OCI-LY1 (cell line): ENCODE measurements around the gene TRAPPC10.

Source experiments
- H2AFZ ChIP-seq: fragments of 200-600 bp; sonication (generic), shearing (Covaris generic); 2 replicates; pipeline ENCODE4 v1.6.0; 2014; ENCODE audit warnings: antibody characterized with exemption, mild to moderate bottlenecking, low read length
- H3F3A ChIP-seq: fragments of 200-600 bp; sonication (generic), shearing (Covaris generic); 2 replicates; pipeline ENCODE4 v1.6.0; 2014; ENCODE audit warnings: mild to moderate bottlenecking, antibody characterized with exemption, low read length, moderate library complexity; ENCODE audit not compliant: insufficient read depth
- H3K27ac ChIP-seq: fragments of 200-600 bp; sonication (generic); 2 replicates; pipeline ENCODE4 v1.5.1; 2014; ENCODE audit warnings: low read length, mixed run types, mild to moderate bottlenecking, low read depth; ENCODE audit not compliant: poor library complexity, severe bottlenecking
- H3K27me3 ChIP-seq: fragments of 200-600 bp; sonication (generic); 2 replicates; pipeline ENCODE4 v1.6.0; 2014; ENCODE audit warnings: antibody characterized with exemption, mild to moderate bottlenecking, low read length, moderate library complexity; ENCODE audit not compliant: insufficient read depth
- H3K36me3 ChIP-seq: fragments of 200-600 bp; sonication (generic); 2 replicates; pipeline ENCODE4 v1.6.1; 2014; ENCODE audit warnings: mild to moderate bottlenecking, antibody characterized with exemption, low read length, moderate library complexity, mixed read lengths; ENCODE audit not compliant: insufficient read depth
- H3K4me1 ChIP-seq: fragments of 200-600 bp; sonication (generic); 2 replicates; pipeline ENCODE4 v1.5.1; 2014; ENCODE audit warnings: mild to moderate bottlenecking, low read length, moderate library complexity; ENCODE audit not compliant: insufficient read depth, severe bottlenecking
- H3K4me2 ChIP-seq: fragments of 200-600 bp; sonication (generic), shearing (Covaris generic); 2 replicates; pipeline ENCODE4 v1.6.1; 2014; ENCODE audit warnings: low read length
- H3K4me3 ChIP-seq: fragments of 200-600 bp; sonication (generic); 2 replicates; pipeline ENCODE4 v1.5.1; 2014; ENCODE audit warnings: low read length, low read depth, mild to moderate bottlenecking, mixed read lengths; ENCODE audit not compliant: poor library complexity, severe bottlenecking
- H3K79me2 ChIP-seq: fragments of 200-600 bp; shearing (Covaris generic); 2 replicates; pipeline ENCODE4 v1.6.1; 2016; ENCODE audit warnings: mixed run types, low read length, mixed read lengths; ENCODE audit not compliant: insufficient read depth
- H3K9ac ChIP-seq: fragments of 200-600 bp; sonication (generic), shearing (Covaris generic); 2 replicates; pipeline ENCODE4 v1.6.1; 2014; ENCODE audit warnings: mild to moderate bottlenecking, low read length, mixed read lengths
- H3K9me2 ChIP-seq: fragments of 200-600 bp; sonication (generic), shearing (Covaris generic); 2 replicates; pipeline ENCODE4 v1.6.1; 2014; ENCODE audit warnings: low read depth, mild to moderate bottlenecking, low read length, mixed read lengths
- H3K9me3 ChIP-seq: fragments of 200-600 bp; shearing (Covaris generic); 2 replicates; pipeline ENCODE4 v1.6.1; 2014; ENCODE audit warnings: low read length, mixed read lengths
- H4K20me1 ChIP-seq: fragments of 200-600 bp; sonication (generic), shearing (Covaris generic); 2 replicates; pipeline ENCODE4 v1.6.0; 2016; ENCODE audit warnings: mild to moderate bottlenecking, low read length; ENCODE audit not compliant: insufficient read depth
- EZH2 ChIP-seq: fragments of 200-600 bp; sonication (generic), shearing (Covaris generic); IDR thresholded peaks from 2 replicates; pipeline ENCODE4 v1.8.0; 2017; ENCODE audit warnings: borderline replicate concordance, mixed run types, mild to moderate bottlenecking, antibody characterized with exemption, low read length, moderate library complexity, mixed read lengths
- TF ChIP-seq, protein P1 (sequence below): fragments of 200-600 bp; sonication (generic), shearing (Covaris generic); IDR thresholded peaks from 2 replicates; pipeline ENCODE4 v1.5.1; 2017; ENCODE audit warnings: mild to moderate bottlenecking, antibody characterized with exemption, low read length, moderate library complexity, mixed read lengths

Gene TRAPPC10

GRCh38 chr21:43967981-43968380 lies 44.1 kb upstream of the TRAPPC10 start:
- Histone ChIP-seq H3K27me3 (no peaks in the 10 kb centered on the region), H3K4me3 (no peak overlapping the region), H3K27ac (no peak overlapping the region), H3K79me2 (no peaks in the 10 kb centered on the region), H2AFZ (no peak overlapping the region), H3K36me3 (peaks cover 18% of the 10 kb centered on the region; the same call in 1 of the 2 replicates), H4K20me1 (no peaks in the 10 kb centered on the region), H3K9me3 (no peaks in the 10 kb centered on the region), H3K9ac (no peak overlapping the region), H3F3A (no peaks in the 10 kb centered on the region), H3K4me1 (no peaks in the 10 kb centered on the region), H3K4me2 (no peak overlapping the region), H3K9me2 (no peaks in the 10 kb centered on the region)
- TF ChIP-seq, protein P1, sequence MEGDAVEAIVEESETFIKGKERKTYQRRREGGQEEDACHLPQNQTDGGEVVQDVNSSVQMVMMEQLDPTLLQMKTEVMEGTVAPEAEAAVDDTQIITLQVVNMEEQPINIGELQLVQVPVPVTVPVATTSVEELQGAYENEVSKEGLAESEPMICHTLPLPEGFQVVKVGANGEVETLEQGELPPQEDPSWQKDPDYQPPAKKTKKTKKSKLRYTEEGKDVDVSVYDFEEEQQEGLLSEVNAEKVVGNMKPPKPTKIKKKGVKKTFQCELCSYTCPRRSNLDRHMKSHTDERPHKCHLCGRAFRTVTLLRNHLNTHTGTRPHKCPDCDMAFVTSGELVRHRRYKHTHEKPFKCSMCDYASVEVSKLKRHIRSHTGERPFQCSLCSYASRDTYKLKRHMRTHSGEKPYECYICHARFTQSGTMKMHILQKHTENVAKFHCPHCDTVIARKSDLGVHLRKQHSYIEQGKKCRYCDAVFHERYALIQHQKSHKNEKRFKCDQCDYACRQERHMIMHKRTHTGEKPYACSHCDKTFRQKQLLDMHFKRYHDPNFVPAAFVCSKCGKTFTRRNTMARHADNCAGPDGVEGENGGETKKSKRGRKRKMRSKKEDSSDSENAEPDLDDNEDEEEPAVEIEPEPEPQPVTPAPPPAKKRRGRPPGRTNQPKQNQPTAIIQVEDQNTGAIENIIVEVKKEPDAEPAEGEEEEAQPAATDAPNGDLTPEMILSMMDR: no peak

DNA sequence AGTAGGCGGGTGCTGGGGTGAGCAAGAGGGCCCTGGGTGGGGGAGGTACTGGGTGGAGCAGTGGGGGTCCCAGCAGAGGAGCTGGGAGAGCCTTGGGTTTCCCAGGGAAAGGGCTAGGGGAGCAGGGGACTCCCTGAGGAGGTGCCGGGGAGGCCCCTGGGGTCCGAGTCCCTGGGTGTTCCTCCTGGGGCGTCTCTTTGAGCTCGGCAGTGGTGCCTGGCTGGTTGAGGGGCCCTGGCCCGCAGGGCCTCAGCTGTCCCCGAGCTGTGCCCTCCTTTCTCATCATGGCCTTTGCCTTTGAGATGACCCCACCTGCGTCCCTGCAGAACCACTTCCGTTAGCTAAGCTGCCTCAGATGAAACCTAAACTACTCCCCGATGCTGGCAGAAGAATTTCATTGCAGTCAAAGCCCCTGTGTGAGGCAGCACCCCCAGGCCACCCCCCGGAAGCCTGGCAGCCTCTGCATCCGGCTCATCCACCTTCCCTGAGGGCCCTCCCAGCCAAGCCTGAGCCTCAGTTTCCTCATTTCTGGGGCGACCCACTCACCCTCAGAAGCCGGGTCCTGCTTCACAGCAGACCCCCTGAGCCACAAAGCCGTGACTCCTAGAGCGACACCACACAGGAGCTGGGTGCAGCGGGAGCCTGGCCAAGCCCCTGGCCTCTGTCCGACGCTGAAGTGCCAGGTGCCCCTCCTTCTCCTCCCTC lies 43.5 kb upstream of the TRAPPC10 start:
- H3K9me2 ChIP-seq: no peaks in the 10 kb centered on the region
- no peak overlapping the region for H3K4me3 ChIP-seq
- no peak overlapping the region for H3K9ac ChIP-seq
- no peaks in the 10 kb centered on the region for H4K20me1 ChIP-seq
- TF ChIP-seq, protein P1: no peak
- TF ChIP-seq EZH2: no peak
- H2AFZ ChIP-seq: no peak overlapping the region
- H3F3A ChIP-seq: no peaks in the 10 kb centered on the region
- H3K36me3 ChIP-seq: peaks cover 18% of the 10 kb centered on the region; the same call in 1 of the 2 replicates
- no peaks in the 10 kb centered on the region for H3K79me2 ChIP-seq
- H3K27me3 ChIP-seq: no peaks in the 10 kb centered on the region
- H3K4me1 ChIP-seq: no peaks in the 10 kb centered on the region
- H3K4me2 ChIP-seq: no peak overlapping the region
- no peak overlapping the region for H3K27ac ChIP-seq
- no peaks in the 10 kb centered on the region for H3K9me3 ChIP-seq

DNA sequence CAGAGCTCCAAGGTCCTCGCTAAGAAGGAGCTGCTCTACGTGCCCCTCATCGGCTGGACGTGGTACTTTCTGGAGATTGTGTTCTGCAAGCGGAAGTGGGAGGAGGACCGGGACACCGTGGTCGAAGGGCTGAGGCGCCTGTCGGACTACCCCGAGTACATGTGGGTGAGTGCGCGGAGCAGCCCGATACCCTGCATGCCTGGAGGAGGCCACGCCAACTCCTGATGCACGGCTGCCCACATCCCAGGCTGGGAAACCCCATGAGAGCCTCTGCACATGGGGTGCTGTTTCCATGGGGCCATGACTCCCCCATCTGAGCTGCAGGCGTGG lies 43.0 kb upstream of the TRAPPC10 start:
- no peak overlapping the region for H3K4me3 ChIP-seq
- H3K4me1 ChIP-seq: no peaks in the 10 kb centered on the region
- no peak overlapping the region for H3K4me2 ChIP-seq
- no peaks in the 10 kb centered on the region for H3K27me3 ChIP-seq
- no peaks in the 10 kb centered on the region for H3K9me2 ChIP-seq
- H3K9me3 ChIP-seq: no peaks in the 10 kb centered on the region
- peaks cover 18% of the 10 kb centered on the region; the same call in 1 of the 2 replicates for H3K36me3 ChIP-seq
- H3F3A ChIP-seq: no peaks in the 10 kb centered on the region
- H3K9ac ChIP-seq: no peak overlapping the region
- H3K27ac ChIP-seq: no peak overlapping the region
- H2AFZ ChIP-seq: no peak overlapping the region
- TF ChIP-seq, protein P1: no peak
- TF ChIP-seq EZH2: no peak
- no peaks in the 10 kb centered on the region for H4K20me1 ChIP-seq
- H3K79me2 ChIP-seq: no peaks in the 10 kb centered on the region
